AG08396 (cell line): Measurements from ENCODE around the gene LIMS1.
"Not testable (repeated sequence)": the region's sequence is repeated elsewhere in the genome, so short reads cannot be mapped to it uniquely, and the experiment has no call there.

Experiments
- DNase-seq: peaks from one replicate; pipeline ENCODE4 v3.0.0; 2012; ENCODE audit warnings: low spot score, mixed read lengths

LIMS1 gene, protein sequence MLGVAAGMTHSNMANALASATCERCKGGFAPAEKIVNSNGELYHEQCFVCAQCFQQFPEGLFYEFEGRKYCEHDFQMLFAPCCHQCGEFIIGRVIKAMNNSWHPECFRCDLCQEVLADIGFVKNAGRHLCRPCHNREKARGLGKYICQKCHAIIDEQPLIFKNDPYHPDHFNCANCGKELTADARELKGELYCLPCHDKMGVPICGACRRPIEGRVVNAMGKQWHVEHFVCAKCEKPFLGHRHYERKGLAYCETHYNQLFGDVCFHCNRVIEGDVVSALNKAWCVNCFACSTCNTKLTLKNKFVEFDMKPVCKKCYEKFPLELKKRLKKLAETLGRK

DNA sequence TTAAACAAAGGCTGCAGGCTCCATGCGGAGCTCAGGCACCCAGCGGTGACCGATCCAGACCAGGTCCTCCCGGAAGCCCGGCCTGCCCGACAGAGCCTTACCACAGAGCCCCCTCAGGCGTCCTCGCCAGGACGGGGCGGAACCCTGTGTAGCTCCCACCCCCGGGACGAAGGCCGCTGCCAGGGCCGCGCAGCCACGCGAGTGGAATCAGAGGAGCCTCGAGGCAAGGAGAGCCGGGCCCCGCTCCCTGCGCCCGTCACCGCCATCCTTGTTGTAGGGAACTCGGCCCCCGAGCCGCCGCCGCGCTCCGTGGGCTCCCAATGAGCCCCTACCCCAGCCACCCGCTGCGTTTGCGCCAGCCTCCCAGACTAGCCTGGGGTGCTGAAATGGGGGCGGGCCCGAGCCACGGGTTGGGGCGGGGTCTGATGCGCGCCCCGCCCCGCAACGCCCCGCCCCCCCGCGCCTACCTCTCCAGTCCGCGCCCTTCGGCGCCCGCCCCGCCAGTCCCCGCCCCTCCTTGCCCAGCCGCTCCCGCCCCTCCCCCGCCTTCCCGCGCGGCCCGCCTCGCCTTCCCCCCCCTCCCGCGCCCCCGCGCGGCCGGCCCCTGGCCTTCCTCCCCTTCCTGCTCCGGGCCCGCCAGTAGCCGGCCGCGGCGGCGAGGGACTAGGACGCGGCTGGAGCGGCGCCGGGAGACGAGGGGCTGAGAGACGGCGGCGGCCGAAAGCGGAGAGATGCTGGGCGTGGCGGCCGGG is at the start of gene LIMS1:
Gene LIMS1, plus strand, starts transcription at position 639 of the 752 bp plus-strand sequence. Its CDS starts 93 bp downstream, at position 732.
- peak; percentile 97 for DNase-seq

DNA sequence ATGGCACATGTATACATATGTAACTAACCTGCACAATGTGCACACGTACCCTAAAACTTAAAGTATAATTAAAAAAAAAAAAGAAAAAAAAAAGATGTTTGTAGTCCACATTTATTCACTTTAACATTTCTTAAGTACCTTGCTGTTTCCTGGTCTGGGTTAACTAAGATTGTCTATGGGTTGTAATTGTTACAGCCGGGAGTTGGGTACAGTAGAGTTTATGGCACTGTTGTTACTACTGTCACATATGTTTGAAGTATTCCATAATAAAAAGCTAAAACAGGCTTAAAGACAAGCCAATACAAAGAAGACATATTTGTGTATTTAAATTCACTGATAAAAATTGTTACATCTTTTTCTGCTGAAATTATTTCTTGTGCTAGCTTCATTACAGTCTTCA is 49.0 kb upstream of the LIMS1 start:
- no peak for DNase-seq

DNA sequence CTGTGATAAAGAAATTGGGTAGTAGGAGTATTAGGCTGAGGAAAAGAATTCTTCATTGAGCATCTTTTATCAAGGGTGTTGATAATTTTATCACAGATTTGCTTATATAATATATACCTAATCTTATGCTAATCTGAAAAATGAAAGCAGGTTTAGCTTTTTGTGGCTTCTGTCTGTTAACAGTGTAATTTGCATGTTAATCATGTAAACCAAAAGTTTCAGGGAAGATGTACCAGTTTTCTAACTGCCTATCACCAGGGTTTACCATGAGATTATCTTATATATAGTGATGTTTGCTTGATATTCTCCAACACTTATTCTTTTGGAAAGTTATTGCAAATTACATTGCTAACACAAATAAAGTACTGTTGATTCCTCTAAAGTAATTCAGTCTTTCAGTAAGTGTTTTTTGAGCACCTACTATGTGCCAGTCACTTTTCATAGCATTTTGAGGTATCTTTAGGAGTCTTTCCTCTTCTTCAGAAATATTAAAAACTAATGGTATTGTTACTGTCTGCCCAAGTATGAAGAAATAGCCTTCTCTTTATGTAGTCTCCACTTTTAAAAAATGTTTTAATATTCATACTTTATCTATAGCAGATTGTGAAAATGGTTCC is 43.7 kb upstream of the LIMS1 start:
- no peak for DNase-seq

DNA sequence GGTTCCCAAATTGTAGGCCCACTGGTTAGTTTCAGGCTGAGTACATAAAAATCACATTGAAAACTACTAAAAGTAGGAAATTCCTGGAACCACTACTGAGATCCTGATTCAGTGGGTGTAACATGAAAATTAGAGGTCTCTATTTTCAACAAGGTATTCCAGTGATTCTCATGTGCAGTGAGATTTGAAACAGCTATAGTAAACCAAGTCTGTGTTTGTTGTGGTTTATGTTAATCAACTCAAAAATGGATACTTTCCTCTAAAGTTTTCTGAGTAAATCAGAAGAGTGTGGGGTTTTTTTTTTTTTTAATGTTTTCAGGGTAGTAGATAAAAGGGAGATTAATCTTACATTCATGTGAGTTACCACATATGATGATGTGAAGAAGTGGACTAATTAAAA is 42.4 kb upstream of the LIMS1 start:
- DNase-seq, result no peak

DNA sequence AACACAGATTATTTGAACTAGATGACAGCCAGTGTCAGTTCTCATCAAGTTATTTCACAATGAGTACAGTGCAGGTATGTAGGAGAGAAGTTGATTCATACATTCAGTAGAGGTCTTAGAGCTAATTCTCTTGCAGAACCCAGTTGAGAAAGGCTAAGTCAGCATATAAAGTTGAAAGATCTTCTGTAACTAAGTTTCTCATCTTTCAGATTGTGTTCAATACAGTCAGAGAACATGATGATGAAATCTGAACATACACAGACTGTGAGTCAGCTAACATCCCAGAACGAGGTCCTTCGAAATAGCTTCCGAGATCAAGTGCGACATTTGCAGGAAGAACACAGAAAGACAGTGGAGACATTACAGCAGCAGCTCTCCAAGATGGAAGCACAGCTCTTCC is 41.9 kb upstream of the LIMS1 start:
- peak; percentile 32 for DNase-seq

DNA sequence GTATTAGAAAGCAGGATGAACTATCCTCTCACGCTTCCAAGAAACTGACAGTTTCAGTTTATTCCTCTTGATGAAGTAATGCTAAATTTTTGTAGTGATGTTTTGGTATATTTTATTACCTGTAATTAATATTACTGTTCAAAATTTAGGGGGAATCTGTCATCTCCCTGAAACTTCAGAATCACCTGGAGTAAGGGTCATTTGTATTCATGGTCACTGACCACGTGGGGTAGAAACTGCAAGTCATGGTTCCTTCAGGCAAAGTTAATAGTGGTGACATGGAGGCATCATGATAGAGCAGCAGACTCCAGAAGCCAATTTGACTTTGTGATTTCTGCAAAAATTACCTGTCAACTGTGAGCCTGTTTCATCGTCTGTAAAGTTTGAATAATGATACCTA is 38.1 kb upstream of the LIMS1 start:
- not testable (repeated sequence) for DNase-seq

DNA sequence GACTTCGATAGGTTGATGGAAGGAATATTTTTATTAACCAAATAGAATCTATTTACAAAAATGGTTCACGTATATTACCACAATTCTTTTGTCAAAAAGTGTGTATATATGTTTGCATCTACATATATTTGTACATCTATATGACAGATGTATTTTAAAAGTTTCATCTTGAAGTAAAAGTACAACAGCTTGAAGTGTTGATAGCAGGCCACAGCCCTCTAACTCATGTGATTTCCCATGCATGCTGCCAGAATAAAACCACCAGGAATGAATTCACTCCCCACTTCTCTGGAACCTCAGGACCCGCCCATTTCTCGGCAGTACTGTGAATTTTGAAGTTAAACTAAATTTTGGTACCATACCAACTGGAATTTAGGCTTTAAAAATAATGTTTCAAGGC is 26.6 kb upstream of the LIMS1 start:
- not testable (repeated sequence) for DNase-seq

DNA sequence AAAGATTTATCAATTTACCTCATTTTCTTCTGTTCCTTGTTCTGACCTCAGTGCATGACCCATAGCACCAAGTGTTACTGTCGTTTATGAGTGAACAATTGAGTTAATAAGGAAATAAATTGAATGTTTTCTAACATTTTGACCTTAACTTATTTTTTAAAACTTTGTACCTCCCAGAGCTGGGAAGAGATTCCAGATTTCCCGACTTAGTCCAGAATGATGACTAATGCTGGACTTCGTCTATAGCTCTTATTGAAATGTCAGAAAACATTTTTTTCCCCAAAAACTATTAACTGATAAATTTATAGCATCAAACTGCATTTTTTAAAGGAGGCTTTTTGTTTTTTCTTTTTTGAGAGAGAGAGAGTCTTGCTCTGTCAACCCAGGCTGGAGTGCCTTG is 21.8 kb upstream of the LIMS1 start:
- not testable (repeated sequence) for DNase-seq

DNA sequence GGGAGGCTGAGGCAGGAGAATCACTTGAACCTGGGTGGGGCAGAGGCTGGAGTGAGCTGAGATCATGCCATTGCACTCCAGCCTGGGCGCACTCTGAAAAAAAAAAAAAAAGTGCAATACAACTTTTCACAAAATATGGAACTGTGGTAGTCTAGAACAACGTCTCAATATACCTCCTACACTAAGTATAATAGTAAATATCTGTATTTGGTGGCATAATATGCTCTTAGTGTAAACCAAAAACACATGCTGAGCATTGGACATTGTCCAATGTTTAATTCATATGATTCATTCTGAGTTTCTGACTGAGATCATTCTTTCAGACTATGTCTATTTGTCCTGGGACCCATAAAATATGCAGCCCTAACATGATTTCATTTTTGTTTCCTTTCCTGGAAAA is 19.8 kb upstream of the LIMS1 start:
- DNase-seq, result not testable (repeated sequence)

DNA sequence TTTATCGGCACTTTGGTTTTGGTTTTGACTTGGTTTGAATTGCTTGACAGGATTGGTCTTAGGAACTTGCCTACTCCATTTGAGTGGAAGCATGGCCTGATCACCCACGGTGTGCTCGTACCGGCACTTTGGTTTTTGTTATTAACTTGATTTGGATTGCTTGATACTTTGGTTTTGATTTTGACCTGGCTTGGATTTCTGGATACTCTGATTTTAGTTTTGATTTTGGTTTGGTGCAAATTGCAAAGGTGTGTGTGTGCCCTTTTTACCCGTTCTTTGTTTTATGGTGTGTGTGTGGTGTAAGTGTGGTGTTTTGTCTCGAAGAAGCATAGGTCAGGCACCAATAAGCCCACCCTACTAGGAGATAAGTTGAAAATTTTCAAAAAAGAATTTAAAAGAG is 9.6 kb upstream of the LIMS1 start:
- not testable (repeated sequence) for DNase-seq

DNA sequence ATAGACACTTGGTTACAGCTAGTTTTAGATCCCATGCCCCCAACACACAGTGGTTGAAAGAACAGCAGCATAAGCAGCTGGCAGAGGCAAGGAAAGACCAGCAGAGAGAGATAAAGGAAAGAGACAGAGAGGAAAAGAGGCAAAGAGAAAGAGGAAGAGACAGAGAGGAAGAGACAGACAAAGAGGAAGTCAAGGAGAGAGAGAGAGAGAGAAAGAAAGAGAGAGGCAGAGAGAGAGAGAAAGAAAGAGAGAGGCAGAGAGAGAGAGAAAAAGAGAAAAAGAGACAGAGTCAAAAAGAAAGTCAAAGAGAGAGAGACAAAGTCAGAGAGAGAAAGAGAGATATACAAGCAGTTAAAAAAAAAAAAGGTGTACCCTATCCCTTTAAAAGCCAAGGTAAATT is 9.0 kb upstream of the LIMS1 start:
- DNase-seq, result not testable (repeated sequence)

DNA sequence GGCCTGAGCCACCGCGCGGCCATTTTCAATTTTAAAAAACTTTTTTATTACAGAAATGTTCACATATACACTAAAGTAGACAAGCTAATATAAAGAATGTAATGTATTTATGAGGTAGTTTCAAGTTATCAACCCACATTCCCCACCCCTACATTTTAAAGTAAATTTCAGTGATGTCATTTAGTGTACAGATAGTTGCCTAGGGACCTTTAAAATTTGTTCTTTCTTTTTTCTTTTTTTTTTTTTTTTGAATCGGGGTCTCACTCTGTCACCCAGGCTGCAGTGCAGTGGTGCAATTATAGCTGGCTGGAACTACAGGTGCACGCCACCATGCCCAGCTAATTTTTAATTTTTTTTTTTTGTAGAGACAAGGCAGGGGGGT is 2.6 kb upstream of the LIMS1 start:
- DNase-seq, result no peak

DNA sequence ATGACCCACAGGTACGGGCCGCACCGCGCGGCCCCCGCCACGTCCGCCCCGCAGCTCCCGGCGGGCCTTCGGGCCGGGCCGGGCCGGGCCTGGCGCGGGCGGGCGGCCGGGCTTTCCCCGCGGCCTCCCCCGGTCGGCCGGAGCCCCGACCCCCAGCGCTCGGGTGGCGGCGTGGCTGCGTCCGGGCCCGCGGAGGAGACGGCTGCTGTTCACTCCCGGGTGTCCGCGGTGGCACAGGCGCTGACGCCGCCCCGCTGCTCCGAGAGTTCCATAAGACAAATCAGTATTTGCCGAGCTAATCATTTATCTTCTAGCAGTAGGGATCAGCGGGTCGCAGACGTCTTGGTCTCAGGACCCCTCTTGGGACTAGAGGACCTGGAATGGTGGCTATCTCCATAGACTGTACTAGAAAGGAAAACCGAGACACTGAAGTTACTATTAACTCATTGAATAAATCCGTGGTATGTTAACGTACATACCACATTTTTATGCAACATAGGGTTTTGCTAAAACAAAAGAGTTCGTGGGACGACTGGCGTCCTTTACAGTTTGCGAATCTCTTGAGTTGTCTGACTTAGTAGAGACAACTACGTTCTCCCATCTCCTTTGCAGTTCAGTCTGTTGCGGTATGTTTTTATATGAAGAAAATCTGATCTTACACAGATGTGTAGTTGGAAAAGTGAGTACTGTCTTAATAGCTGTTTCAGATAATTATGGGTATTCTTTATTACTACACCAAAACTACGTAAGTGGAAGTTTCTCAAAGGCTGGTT is 500 bp downstream of the LIMS1 start:
- DNase-seq, result peak; percentile 17

DNA sequence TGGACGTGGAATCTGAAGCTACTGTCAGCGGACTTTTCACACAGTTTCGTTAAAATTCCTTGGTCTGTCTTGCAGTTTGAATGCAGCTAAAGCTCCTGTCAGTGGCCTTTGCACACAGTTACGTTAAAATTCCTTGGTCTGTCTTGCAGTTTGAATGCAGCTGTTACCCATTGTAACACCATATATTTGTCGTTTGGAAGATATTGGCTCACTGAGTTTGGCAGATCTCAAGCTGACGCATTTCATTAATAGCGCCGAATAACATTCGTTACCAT is 1.0 kb downstream of the LIMS1 start:
- DNase-seq, result no peak

DNA sequence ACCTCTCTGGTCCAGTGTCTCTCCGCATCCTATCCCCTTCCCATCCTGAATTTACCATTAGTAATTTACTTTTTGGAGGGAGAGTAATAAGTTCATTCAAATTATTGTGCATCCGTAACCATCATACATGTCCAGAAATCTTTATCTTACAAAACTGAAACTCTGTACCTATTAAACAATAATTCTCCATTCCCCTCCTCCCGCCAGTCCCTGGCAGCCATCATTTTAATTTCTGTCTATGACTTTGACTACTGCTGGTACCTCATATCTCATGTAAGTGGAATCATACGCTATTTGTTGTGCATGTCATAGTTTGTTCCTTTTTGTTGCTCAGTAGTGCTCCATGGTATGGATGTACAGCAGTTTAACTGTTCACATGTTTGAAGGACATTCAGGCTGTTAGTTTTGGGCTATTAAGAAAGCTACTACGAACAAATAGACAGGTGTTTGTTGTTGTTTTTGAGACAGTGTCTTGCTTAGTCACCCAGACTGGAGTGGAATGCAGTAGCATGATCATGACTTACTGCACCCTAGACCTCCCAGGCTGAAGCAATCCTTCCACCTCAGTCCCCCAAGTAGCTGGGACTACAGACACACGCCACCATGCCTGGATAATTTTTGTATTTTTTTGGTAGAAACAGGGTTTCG is 2.0 kb downstream of the LIMS1 start:
- DNase-seq, result no peak

DNA sequence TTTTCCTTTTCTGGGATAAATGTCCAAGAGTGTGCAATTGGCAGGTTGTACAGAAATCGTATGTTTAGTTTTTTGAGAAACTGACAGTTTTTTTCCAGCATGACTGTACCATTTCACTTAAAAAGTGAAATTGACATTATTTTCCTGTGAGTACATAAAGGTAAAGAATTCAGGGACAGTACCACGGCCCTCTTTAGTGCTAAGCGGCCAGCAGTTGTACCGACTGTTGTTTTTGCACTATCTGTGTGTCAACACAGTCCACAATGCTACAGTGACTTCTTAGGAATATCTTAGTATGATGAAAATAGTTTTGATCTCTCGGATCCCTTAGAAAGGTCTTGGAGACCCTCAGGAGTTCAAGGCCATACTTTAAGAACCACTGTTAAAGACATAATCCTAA is 2.6 kb downstream of the LIMS1 start:
- DNase-seq, result no peak

DNA sequence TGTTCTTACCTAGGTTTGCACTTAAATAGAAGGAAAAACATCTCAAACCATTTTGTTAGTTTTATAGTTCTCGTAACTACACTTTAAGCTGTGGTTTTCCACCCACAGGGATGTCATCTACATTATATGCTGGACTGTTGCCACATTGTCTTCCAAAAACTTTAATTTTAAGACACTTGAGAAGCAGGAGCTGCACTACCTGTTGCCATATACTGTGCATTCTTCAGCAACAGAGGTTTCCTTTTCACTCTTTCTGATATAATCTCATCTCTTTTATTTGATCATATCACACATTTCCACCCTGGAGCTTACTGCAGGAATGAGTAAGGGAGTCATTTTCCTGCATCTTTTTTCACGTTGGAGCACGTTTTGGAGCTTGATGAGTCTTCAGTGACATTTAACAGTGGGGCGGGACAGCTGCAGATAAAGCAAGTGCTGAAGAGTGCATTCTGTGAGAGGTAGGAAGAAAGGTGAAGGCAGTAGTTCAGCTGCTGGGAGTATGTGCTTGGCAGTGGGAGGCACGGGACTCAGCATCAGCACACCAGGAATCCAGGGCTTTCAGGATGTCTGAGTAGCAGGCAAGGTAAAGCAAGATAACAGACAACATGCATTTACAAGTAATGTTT is 3.8 kb downstream of the LIMS1 start:
- no peak for DNase-seq

DNA sequence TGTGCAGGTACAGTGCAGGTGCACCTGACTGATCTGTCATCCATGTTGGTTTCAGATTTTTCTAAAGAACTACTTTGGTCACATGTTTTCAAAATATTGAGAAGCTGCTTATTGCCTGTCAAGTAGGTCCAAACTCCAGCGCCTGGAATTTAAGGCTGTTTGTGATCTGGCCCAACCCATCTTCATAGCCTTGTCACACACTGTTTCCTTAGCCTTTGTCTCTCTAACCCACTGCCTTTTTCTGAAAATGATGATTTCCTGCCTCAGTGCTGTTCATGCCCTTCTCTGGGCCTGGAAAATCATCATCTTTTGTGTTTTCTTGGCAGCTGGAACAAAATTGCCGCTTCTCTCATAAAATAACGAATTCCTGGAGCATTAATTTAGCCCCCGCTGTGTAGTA is 7.2 kb downstream of the LIMS1 start:
- no peak for DNase-seq

DNA sequence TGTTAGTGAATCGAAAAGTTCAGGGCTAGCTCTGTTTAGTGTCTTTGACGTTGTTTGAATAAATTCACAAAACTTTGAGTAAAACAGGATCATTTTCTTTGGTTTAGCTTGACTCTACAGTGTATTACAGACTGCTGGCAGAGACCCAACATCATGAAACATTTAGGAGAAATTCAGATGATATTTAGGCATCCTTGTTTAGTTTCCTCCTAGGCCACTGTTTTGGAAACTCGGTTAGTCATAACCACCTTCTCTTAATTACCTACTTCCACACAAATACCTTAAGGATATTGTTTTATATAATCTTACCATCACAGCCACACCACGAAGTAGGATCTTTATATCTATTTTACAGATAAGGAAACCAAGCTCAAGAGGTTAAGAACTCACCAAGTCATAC is 7.8 kb downstream of the LIMS1 start:
- peak; percentile 29 for DNase-seq

DNA sequence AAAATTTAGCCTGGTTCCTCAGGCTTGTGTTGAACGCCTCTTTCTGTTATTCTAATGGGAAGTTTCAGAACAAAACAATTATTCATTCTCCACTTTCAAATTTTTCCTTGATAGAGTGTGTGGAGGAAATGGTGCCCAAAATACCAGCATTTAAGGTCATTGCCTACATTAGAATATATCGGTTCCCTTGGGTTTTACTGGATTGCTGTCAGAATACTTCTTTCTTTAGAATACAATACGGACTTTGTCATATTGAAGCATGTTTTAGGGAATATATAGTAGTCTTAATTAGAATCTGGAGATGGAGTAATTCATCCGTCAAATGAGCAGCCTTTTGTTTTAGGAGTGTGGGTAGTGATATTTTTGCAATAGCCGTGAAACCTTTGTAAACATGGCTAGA is 13.3 kb downstream of the LIMS1 start:
- no peak for DNase-seq

DNA sequence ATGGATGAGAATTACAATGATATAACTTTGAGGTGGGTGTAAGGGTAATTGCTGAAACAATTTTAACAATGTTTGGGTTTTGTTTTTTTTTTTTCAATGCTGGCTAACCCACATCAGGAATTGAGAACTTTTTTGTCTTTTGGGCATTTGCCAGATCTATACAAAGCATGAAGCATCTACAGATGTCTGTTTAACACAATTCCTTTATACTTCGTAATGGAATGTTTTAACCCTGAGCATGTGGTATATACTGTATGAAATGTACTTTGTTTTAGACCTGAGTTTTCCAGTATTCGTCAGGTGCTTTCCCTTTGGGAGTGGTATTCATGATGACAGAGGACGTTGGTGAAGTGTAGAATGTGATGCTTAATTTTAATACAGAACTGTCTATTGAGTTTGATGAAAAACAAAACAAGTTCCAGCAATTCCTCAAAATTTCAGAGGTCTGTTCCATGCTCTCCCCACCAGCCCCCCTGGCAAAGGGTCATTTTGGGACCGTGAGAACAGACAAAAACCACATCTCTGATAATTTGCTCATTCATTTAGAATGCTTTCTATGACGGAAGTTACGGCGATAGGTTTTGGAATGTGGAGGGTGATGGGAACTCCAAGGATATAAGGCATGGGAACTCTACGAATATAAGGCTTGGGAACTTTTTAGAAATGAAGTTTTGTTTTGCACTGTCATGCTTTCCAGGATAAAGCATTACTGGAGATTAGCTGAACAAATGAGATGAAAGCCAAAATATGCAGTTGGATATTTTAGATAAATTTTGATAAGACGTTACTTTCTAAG is 14.1 kb downstream of the LIMS1 start:
- no peak for DNase-seq
